Vagina (tissue), 2 donors: ENCODE results near the gene ADGRL3. TPM values are rescaled to one million over a fixed set of nuclear protein-coding genes. Genes with fewer than 3 reads are reported as not detected.
"Not testable (repeated sequence)": the region's sequence is repeated elsewhere in the genome, so short reads cannot be mapped to it uniquely, and the experiment has no call there.

Experiments
- DNase-seq, 2 donors: peaks; one replicate each; pipeline ENCODE4 v3.0.0-alpha.2; 2017; ENCODE audit errors: extremely low spot score in 2 of 2
- H3K27ac ChIP-seq: fragments of 200-600 bp; sonication (generic); one replicate; pipeline ENCODE4 v1.5.1; 2019
- H3K27me3 ChIP-seq: fragments of 200-600 bp; sonication (generic); one replicate; pipeline ENCODE4 v1.5.1; 2019
- H3K36me3 ChIP-seq, 2 donors: fragments of 200-600 bp; sonication (generic); one replicate each; pipeline ENCODE4 v1.5.1; 2017 to 2019
- H3K4me1 ChIP-seq: fragments of 200-600 bp; sonication (generic); one replicate; pipeline ENCODE4 v1.5.1; 2019
- H3K4me3 ChIP-seq, 2 donors: fragments of 200-600 bp; sonication (generic); 1 replicate in 1 of 2; 2 replicates in 1 of 2; pipeline ENCODE4 v1.5.1; 2016 to 2019
- H3K9me3 ChIP-seq: fragments of 200-600 bp; sonication (generic); one replicate; pipeline ENCODE4 v1.5.1; 2019
- CTCF ChIP-seq, 3 experiments: fragments of 450-650 bp in 2 of 3; fragments of 200-600 bp in 1 of 3; sonication (generic) in 1 of 3; IDR thresholded peaks; one replicate each; pipeline ENCODE4 v1.5.1; 2017 to 2019; ENCODE audit warnings: antibody characterized with exemption in 3 of 3, mild to moderate bottlenecking in 2 of 3, moderate library complexity in 2 of 3
- POLR2A ChIP-seq, 2 donors: fragments of 450-650 bp; IDR thresholded peaks; one replicate each; pipeline ENCODE4 v1.6.1; 2017; ENCODE audit warnings: antibody characterized with exemption in 2 of 2, mild to moderate bottlenecking in 2 of 2, moderate library complexity in 2 of 2
- POLR2AphosphoS5 ChIP-seq, 2 donors: sonication (generic); formaldehyde crosslinking; IDR thresholded peaks; one replicate each; pipeline ENCODE4 v1.9.0; 2017; ENCODE audit warnings: antibody characterized with exemption in 2 of 2, mild to moderate bottlenecking in 2 of 2, low read depth in 1 of 2; ENCODE audit not compliant: insufficient read depth in 1 of 2
- intact Hi-C: fragments of 100-400 bp; cut with DNase I; formaldehyde crosslinking; loops from one replicate; pipeline ENCODE4 v1.15.1; 2023
- total RNA-seq: library from RNA; depleted of rRNA; stranded (reverse); fragments of >200 nt; gene quantifications from one replicate; pipeline ENCODE4 v1.2.3, GENCODE V29; 2016

ADGRL3 gene
- total RNA-seq, 1 donor from 2014 or later: 16.9 TPM

GRCh38 chr4:61500883-61501282 is 300.8 kb downstream of the ADGRL3 start:
- intact Hi-C loops: no loop called here
- TF ChIP-seq POLR2AphosphoS5 (IDR thresholded peaks at IDR 0.05; ENCODE audit: insufficient read depth in 1 of 2, low read depth in 1 of 2) (no peak), POLR2A (IDR thresholded peaks at IDR 0.05) (no peak), CTCF (IDR thresholded peaks at IDR 0.05) (no peak)

GRCh38 chr4:61501812-61502211 is 301.7 kb downstream of the ADGRL3 start:
- TF ChIP-seq POLR2A (IDR thresholded peaks at IDR 0.05) (no peak), CTCF (IDR thresholded peaks at IDR 0.05) (no peak), POLR2AphosphoS5 (IDR thresholded peaks at IDR 0.05; ENCODE audit: insufficient read depth in 1 of 2, low read depth in 1 of 2) (no peak)
- Histone ChIP-seq H3K36me3 (no peaks in the 10 kb centered on the region), H3K4me1 (no peaks in the 10 kb centered on the region), H3K9me3 (no peaks in the 10 kb centered on the region), H3K4me3 (no peak overlapping the region), H3K27ac (no peak overlapping the region), H3K27me3 (no peaks in the 10 kb centered on the region)
- DNase-seq: no peak
- intact Hi-C loops: no loop called here

More at GRCh38 chr4:61500883-61501282, 300.8 kb downstream of the ADGRL3 start:
- no peaks in the 10 kb centered on the region for H3K4me1 ChIP-seq
- H3K36me3 ChIP-seq: no peaks in the 10 kb centered on the region
- no peak overlapping the region for H3K27ac ChIP-seq
- no peak overlapping the region for H3K4me3 ChIP-seq
- no peaks in the 10 kb centered on the region for H3K27me3 ChIP-seq
- no peak for DNase-seq
- no peaks in the 10 kb centered on the region for H3K9me3 ChIP-seq

- intact Hi-C loops: loop anchor here (5.0 kb wide), 1 partner anchor 549 kb away; no protein-coding TSS in a partner anchor
- Histone ChIP-seq H3K4me1 (no peaks in the 10 kb centered on the region), H3K4me3 (no peak overlapping the region), H3K27ac (no peak overlapping the region), H3K9me3 (no peaks in the 10 kb centered on the region), H3K27me3 (no peaks in the 10 kb centered on the region), H3K36me3 (no peaks in the 10 kb centered on the region)
- TF ChIP-seq CTCF (IDR thresholded peaks at IDR 0.05) (no peak), POLR2AphosphoS5 (IDR thresholded peaks at IDR 0.05; ENCODE audit: insufficient read depth in 1 of 2, low read depth in 1 of 2) (no peak)
- DNase-seq: no peak
Observed at GRCh38 chr4:61505773-61506685, 305.9 kb downstream of the ADGRL3 start.

- no peaks in the 10 kb centered on the region for H3K9me3 ChIP-seq
- no peak for DNase-seq
- TF ChIP-seq POLR2A (IDR thresholded peaks at IDR 0.05): no peak
- TF ChIP-seq POLR2AphosphoS5 (IDR thresholded peaks at IDR 0.05; ENCODE audit: insufficient read depth in 1 of 2, low read depth in 1 of 2): no peak
- no peak for TF ChIP-seq CTCF (IDR thresholded peaks at IDR 0.05)
- intact Hi-C loops: loop anchor here (5.0 kb wide), 1 partner anchor 550 kb away; no protein-coding TSS in a partner anchor
- no peaks in the 10 kb centered on the region for H3K36me3 ChIP-seq
- H3K27me3 ChIP-seq: no peaks in the 10 kb centered on the region
- no peak overlapping the region for H3K4me3 ChIP-seq
- H3K27ac ChIP-seq: no peak overlapping the region
- no peaks in the 10 kb centered on the region for H3K4me1 ChIP-seq
Observed at GRCh38 chr4:61507091-61507490, 307.0 kb downstream of the ADGRL3 start.

GRCh38 chr4:61509721-61510241 is 309.7 kb downstream of the ADGRL3 start:
- H3K36me3 ChIP-seq, H3K9me3 ChIP-seq, H3K27ac ChIP-seq, H3K4me1 ChIP-seq, H3K27me3 ChIP-seq, DNase-seq, H3K4me3 ChIP-seq: not testable (repeated sequence)
- intact Hi-C loops: loop anchor here (5.0 kb wide), 1 partner anchor 552 kb away; no protein-coding TSS in a partner anchor
